Measurements from ENCODE around the gene ITGB2. TPM values are rescaled to one million over a fixed set of nuclear protein-coding genes. Genes with fewer than 3 reads are reported as not detected.

ITGB2 gene
- total RNA-seq, 4 donors from 2014 or later = 32.7 to 87.3 (median 56.2) TPM

DNA sequence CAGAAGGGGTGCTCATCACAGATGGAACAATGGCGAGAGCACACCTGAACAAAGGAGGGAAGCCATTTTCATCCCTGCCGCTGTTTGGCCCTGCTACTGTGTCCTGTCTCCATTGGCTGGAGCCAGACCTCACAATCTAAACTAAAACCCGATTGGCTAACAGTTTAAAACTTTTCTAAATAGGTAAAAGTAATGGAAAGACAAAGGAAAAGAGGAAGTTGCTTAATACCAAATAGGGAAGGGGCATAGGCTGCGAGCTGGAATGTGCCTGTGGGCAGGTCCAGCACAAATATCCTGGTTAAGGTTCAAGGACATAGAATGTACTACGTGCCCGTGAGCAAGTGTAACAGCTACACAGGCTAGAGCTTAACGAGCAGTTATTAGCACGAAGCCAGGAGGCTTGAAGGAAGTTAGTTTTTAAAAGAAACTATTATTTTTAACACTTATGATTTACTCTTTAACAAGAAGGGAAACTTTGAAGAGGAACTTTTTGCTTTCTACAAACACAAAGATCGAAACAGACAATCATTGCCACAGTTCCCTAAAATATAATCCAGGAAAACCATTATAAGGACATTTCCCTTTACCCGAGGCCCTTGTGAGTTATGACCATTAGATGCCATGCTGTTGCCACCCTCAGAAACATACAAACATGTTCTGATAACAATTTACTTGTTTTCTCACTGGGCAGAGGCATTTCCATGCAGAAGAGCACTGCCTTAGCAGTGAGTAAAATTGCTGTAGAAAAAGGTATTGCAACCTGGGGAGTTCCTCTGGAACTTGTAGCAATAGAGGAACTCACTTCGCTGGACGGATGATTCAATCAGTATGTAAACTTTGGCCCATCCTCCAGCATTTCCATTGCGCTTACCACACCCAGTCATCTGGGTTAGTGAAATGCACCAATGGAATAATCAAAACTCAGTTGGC lies 42.4 kb downstream of the ITGB2 start:
- Histone ChIP-seq H3K9me3 (no peaks in the 10 kb centered on the region), H3K27me3 (no peaks in the 10 kb centered on the region), H3K27ac (peak overlapping the region in 2 of 4 donors; percentile 6 to 42), H3K4me1 (peaks cover 0 to 33% (median 14%) of the 10 kb centered on the region in 4 donors), H3K36me3 (no peaks in the 10 kb centered on the region), H3K4me3 (no peak overlapping the region)
- TF ChIP-seq EP300 (IDR thresholded peaks at IDR 0.05) (no peak), POLR2A (IDR thresholded peaks at IDR 0.05) (no peak)
- TF ChIP-seq, protein P1, sequence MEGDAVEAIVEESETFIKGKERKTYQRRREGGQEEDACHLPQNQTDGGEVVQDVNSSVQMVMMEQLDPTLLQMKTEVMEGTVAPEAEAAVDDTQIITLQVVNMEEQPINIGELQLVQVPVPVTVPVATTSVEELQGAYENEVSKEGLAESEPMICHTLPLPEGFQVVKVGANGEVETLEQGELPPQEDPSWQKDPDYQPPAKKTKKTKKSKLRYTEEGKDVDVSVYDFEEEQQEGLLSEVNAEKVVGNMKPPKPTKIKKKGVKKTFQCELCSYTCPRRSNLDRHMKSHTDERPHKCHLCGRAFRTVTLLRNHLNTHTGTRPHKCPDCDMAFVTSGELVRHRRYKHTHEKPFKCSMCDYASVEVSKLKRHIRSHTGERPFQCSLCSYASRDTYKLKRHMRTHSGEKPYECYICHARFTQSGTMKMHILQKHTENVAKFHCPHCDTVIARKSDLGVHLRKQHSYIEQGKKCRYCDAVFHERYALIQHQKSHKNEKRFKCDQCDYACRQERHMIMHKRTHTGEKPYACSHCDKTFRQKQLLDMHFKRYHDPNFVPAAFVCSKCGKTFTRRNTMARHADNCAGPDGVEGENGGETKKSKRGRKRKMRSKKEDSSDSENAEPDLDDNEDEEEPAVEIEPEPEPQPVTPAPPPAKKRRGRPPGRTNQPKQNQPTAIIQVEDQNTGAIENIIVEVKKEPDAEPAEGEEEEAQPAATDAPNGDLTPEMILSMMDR (IDR thresholded peaks at IDR 0.05) = no peak
- DNase-seq (ENCODE audit: low spot score in 2 of 2) = no peak
- 59 to 66% methylated on average over 13 of the region's 13 CpGs for WGBS, 2 donors

DNA sequence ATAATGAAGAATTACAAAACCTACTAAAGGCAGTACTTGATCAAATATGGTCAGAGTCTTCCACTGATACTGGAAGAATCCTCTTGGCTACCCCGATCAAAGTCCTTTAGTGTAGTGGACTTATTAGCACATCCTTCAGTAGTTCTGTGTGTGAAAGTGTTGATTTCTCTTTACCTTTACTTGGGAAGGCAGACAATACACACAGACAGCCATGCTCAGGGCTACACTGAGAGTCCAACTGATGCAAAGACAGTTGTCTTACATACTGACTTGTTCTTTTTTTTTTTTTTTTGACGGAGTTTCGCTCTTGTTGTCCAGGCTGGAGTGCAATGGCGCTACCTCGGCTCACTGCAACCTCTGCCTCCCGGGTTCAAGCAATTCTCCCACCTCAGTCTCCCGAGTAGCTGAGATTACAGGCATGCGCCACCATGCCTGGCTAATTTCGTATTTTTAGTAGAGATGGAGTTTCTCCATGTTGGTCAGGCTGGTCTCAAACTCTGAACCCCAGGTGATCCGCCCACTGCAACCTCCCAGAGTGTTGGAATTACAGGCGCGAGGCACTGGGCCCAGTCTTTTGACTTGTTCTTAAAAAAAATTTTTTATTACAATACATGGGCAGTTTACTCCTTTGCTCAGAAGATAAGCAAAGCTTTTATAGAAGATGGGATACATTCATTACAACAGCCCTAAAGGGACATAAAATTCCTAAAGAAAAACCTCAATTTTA lies 43.7 kb downstream of the ITGB2 start:
- TF ChIP-seq POLR2A (IDR thresholded peaks at IDR 0.05) (no peak), EP300 (IDR thresholded peaks at IDR 0.05) (no peak)
- TF ChIP-seq, protein P1 (IDR thresholded peaks at IDR 0.05) = no peak
- no peak overlapping the region for H3K27ac ChIP-seq
- 91 to 95% methylated on average over 12 of the region's 12 CpGs for WGBS, 2 donors
- DNase-seq (ENCODE audit: low spot score in 2 of 2) = no peak
- H3K4me1 ChIP-seq = peaks cover 0 to 41% (median 17%) of the 10 kb centered on the region in 4 donors
- H3K27me3 ChIP-seq = no peaks in the 10 kb centered on the region
- H3K36me3 ChIP-seq = no peaks in the 10 kb centered on the region
- no peaks in the 10 kb centered on the region for H3K9me3 ChIP-seq
- no peak overlapping the region for H3K4me3 ChIP-seq

DNA sequence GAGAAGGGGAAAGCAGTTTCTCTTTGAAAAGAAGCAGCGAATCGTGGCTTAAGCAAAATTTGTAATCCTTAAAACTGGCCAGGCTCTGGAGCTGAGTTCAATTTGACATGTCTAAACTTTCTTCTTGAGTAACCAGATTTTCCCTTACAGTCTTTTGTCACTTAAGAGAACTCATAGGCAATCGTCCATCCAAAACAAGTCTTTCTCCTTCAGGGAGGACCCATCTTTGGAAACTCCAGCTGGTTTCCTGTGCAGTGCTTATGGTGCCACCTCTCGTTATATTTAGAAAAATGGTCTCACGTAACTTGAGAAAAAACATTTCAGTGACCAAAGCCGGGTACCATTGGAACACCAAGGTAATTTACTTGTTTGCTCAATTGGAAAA lies 45.4 kb downstream of the ITGB2 start:
- H3K27ac ChIP-seq = peak overlapping the region in 3 of 4 donors; percentile 87 to 95 (median 94)
- WGBS, 2 donors = 34 to 41% methylated on average over 6 of the region's 6 CpGs
- DNase-seq (ENCODE audit: low spot score in 2 of 2) = peak in 1 of 2 donors; percentile 22
- H3K36me3 ChIP-seq = no peaks in the 10 kb centered on the region
- TF ChIP-seq POLR2A (IDR thresholded peaks at IDR 0.05) = no peak
- TF ChIP-seq EP300 (IDR thresholded peaks at IDR 0.05) = peak in 1 of 2 donors; percentile 9
- no peaks in the 10 kb centered on the region for H3K27me3 ChIP-seq
- peaks cover 0 to 47% (median 22%) of the 10 kb centered on the region in 4 donors for H3K4me1 ChIP-seq
- H3K4me3 ChIP-seq = peak overlapping the region in 3 of 4 donors; percentile 76 to 99 (median 91)
- H3K9me3 ChIP-seq = no peaks in the 10 kb centered on the region

DNA sequence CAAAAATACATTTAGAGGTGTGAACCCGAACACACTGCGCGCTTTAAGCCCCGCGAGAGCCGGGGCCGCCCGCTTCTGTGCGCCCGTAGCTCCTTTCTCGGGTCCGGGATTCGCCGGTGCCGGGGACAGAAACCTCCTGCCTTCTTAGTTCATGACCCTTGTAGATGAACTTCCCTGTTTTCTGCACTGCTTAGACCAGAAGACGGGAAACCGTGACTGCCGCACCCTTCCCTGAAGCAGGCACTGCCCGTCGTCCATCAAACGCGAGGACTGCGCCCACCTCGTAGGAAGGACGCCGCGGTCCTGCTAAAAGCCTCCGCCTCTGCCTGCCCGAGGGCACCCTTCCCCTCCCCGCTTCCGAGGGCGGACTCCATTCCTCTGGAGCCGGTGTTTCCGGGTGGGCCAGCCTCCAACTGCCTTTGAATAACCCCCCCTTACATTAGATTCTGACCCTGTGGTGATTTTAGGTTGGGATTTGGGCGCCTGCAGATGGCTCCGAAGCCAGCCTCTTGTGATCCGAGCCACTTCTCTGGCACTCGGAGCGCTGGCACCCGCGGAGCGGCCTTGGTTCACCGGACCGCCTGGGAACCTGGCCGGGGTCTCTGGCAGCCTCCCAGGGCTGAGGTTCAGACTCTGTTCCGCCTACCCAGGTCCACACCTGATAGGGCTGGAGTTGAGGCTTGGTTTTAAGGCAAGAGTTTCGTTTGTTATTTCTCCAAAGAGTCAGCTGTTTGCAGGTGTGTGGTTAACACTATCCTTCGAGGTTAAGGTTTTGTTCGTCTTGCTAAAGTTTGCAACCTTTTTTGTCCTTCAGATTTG lies 46.0 kb downstream of the ITGB2 start:
- Histone ChIP-seq H3K27me3 (no peaks in the 10 kb centered on the region), H3K9me3 (no peaks in the 10 kb centered on the region), H3K4me3 (peak overlapping the region; percentile 76 to 99 (median 94)), H3K4me1 (peaks cover 0 to 53% (median 27%) of the 10 kb centered on the region in 4 donors), H3K36me3 (no peaks in the 10 kb centered on the region), H3K27ac (peak overlapping the region; percentile 81 to 95 (median 90))
- WGBS, 2 donors = 25 to 26% methylated on average over 47 to 49 of the region's 49 CpGs
- TF ChIP-seq EP300 (IDR thresholded peaks at IDR 0.05) = peak in 1 of 2 donors; percentile 17
- TF ChIP-seq, protein P1 (IDR thresholded peaks at IDR 0.05) = no peak
- peak in 1 of 2 donors; percentile 50 for DNase-seq (ENCODE audit: low spot score in 2 of 2)

DNA sequence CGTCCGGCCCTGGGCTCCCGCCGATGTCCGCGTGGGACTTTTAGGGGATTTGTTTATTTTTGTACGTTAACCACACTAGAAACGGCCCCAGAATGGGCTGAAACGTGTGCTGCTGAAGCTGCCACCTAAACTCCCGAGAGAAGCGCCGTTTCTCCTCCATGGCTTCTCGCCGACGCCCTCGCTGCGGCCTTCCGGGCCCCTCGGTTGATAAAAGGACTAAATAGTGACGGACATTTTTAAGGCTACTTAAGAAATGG lies 46.5 kb downstream of the ITGB2 start:
- WGBS, 2 donors = 11 to 12% methylated on average over 16 to 20 of the region's 20 CpGs

More for the DNA sequence above, 46.5 kb downstream of the ITGB2 start:
- H3K27ac ChIP-seq = peak overlapping the region; percentile 81 to 95 (median 90)
- H3K9me3 ChIP-seq = no peaks in the 10 kb centered on the region
- H3K27me3 ChIP-seq = no peaks in the 10 kb centered on the region
- TF ChIP-seq, protein P1 (IDR thresholded peaks at IDR 0.05) = no peak
- TF ChIP-seq POLR2A (IDR thresholded peaks at IDR 0.05) (no peak), EP300 (IDR thresholded peaks at IDR 0.05) (no peak)
- peaks cover 0 to 58% (median 32%) of the 10 kb centered on the region in 4 donors for H3K4me1 ChIP-seq
- no peaks in the 10 kb centered on the region for H3K36me3 ChIP-seq
- H3K4me3 ChIP-seq = peak overlapping the region; percentile 76 to 99 (median 94)
- DNase-seq (ENCODE audit: low spot score in 2 of 2) = no peak

All from tibial nerve (tissue), 4 donors.